Measurements from ENCODE around the gene PBRM1. TPM values are rescaled to one million over a fixed set of nuclear protein-coding genes. Genes with fewer than 3 reads are reported as not detected.

Gene PBRM1
- total RNA-seq, 2 experiments from 2014 or later = 75.7 to 91.1 TPM

DNA sequence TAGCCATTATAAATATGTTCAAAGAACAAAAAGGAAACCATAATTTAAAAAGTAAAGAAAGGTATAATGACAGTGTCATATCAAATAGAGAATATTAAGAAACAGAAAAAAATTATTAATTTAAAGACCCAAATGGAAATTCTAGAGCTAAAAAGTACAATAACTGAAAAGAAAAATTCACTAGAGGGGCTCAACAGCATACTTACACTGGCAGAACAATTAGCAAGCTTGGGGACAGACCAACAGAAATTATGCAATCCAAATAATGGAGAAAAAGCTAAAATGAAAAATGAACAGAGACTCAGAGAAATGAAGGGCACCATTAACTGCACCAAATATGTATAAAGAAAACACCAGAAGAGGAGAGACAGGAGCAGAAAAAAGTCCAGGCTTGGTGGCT, 33.9 kb upstream of the PBRM1 start:
- no peaks in the 10 kb centered on the region for H4K20me1 ChIP-seq (ENCODE audit: insufficient read depth, low read length)
- BruUV-seq (replicated peaks) = no TSS peak
- no peak overlapping the region for H3K4me3 ChIP-seq (ENCODE audit: low read depth, low read length, poor library complexity, severe bottlenecking)
- TF ChIP-seq, protein P1, sequence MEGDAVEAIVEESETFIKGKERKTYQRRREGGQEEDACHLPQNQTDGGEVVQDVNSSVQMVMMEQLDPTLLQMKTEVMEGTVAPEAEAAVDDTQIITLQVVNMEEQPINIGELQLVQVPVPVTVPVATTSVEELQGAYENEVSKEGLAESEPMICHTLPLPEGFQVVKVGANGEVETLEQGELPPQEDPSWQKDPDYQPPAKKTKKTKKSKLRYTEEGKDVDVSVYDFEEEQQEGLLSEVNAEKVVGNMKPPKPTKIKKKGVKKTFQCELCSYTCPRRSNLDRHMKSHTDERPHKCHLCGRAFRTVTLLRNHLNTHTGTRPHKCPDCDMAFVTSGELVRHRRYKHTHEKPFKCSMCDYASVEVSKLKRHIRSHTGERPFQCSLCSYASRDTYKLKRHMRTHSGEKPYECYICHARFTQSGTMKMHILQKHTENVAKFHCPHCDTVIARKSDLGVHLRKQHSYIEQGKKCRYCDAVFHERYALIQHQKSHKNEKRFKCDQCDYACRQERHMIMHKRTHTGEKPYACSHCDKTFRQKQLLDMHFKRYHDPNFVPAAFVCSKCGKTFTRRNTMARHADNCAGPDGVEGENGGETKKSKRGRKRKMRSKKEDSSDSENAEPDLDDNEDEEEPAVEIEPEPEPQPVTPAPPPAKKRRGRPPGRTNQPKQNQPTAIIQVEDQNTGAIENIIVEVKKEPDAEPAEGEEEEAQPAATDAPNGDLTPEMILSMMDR (conservative IDR thresholded peaks at IDR 0.05; ENCODE audit: low read length) = no peak
- TF ChIP-seq EZH2phosphoT487 (IDR thresholded peaks at IDR 0.05; ENCODE audit: borderline replicate concordance, low read depth, low read length) = no peak
- POLR2A ChIA-PET = interaction anchor here (1.1 kb wide), 1 partner anchor 216 kb away, joined by 3 read pairs; no protein-coding TSS in a partner anchor
- peaks cover 8% of the 10 kb centered on the region; the same call in 1 of the 2 replicates for H3K9me3 ChIP-seq (ENCODE audit: low read length)
- intact Hi-C loops (cut with micrococcal nuclease; ENCODE audit: unreplicated experiment) = no loop called here
- no peak for DNase-seq (ENCODE audit: low spot score)
- peaks cover 25% of the 10 kb centered on the region for H3K4me1 ChIP-seq (ENCODE audit: insufficient read depth, low read length, poor library complexity, severe bottlenecking)
- no peaks in the 10 kb centered on the region for H3K9me2 ChIP-seq (ENCODE audit: insufficient read depth, low read length)
- CTCF ChIA-PET (ENCODE audit: unreplicated experiment) = no interaction called here
- H2AFZ ChIP-seq (ENCODE audit: low read length) = no peak overlapping the region
- no peaks in the 10 kb centered on the region for H3K79me2 ChIP-seq (ENCODE audit: insufficient read depth, low read depth, low read length)
- no peak overlapping the region for H3K4me2 ChIP-seq (ENCODE audit: low read length)
- H3K27ac ChIP-seq (ENCODE audit: low read depth, low read length, poor library complexity, severe bottlenecking) = no peak overlapping the region
- peaks cover 37% of the 10 kb centered on the region for H3K36me3 ChIP-seq (ENCODE audit: insufficient read depth, low read length)

DNA sequence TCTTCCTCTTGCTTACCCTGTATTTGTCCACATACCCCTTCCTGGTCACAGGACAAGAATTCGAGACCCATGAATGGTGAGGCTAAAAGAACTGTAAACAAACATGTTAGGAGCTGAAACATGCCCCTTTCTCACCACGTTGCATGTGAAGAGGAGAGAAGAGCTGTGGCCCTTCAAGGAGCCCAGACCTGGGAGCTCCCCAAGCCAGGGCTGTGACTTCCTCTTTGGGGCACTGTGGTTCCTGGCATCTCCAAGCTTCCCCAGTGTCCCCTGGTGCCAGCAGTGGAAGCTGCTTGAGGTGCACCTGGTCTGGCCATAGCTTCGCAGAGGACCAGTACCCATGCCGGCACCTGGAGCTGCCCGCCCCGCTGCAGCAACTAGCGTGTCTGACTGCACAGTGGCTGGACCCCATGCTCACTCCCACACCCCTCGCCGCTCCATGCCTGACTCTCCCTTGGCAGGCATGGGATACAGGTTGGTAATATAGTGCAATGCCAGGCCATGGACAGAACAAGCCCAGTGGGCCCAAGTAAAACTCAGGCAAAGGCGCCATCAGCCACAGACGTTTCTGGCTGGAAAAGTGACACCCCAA, 30.1 kb upstream of the PBRM1 start:
- POLR2A ChIA-PET = no interaction called here
- Histone ChIP-seq H2AFZ (ENCODE audit: low read length) (no peak overlapping the region), H3K9me3 (ENCODE audit: low read length) (peaks cover 8% of the 10 kb centered on the region; the same call in 1 of the 2 replicates), H4K20me1 (ENCODE audit: insufficient read depth, low read length) (no peaks in the 10 kb centered on the region), H3K4me3 (ENCODE audit: low read depth, low read length, poor library complexity, severe bottlenecking) (no peak overlapping the region), H3K4me1 (ENCODE audit: insufficient read depth, low read length, poor library complexity, severe bottlenecking) (peaks cover 9% of the 10 kb centered on the region), H3K27ac (ENCODE audit: low read depth, low read length, poor library complexity, severe bottlenecking) (no peak overlapping the region), H3K36me3 (ENCODE audit: insufficient read depth, low read length) (peaks cover 39% of the 10 kb centered on the region), H3K9me2 (ENCODE audit: insufficient read depth, low read length) (no peaks in the 10 kb centered on the region), H3K4me2 (ENCODE audit: low read length) (no peak overlapping the region), H3K79me2 (ENCODE audit: insufficient read depth, low read depth, low read length) (no peaks in the 10 kb centered on the region)
- CTCF ChIA-PET (ENCODE audit: unreplicated experiment) = no interaction called here
- DNase-seq (ENCODE audit: low spot score) = no peak
- no TSS peak for BruUV-seq (replicated peaks)
- no peak for TF ChIP-seq EZH2phosphoT487 (IDR thresholded peaks at IDR 0.05; ENCODE audit: borderline replicate concordance, low read depth, low read length)
- TF ChIP-seq, protein P1 (conservative IDR thresholded peaks at IDR 0.05; ENCODE audit: low read length) = no peak
- intact Hi-C loops (cut with micrococcal nuclease; ENCODE audit: unreplicated experiment) = no loop called here
